Gastroesophageal sphincter (tissue), 4 donors: ENCODE data around the gene MAP3K12. TPM values are rescaled to one million over a fixed set of nuclear protein-coding genes. Genes with fewer than 3 reads are reported as not detected.

Experiments
- ATAC-seq: fragments of 150-250 bp; one replicate; pipeline ENCODE4 v1.9.1; 2016; ENCODE audit warnings: mild to moderate bottlenecking, moderate library complexity
- H3K27ac ChIP-seq, 4 donors: fragments of 200-600 bp; sonication (generic) in 3 of 4; 1 replicate in 3 of 4; 2 replicates in 1 of 4; pipeline ENCODE4 v1.5.1; 2016 to 2019
- H3K27me3 ChIP-seq: fragments of 200-600 bp; sonication (generic); one replicate; pipeline ENCODE4 v1.5.1; 2019
- H3K36me3 ChIP-seq, 2 donors: fragments of 200-600 bp; sonication (generic); one replicate each; pipeline ENCODE4 v1.5.1; 2019; ENCODE audit warnings: control low read depth in 1 of 2
- H3K4me1 ChIP-seq, 3 donors: fragments of 200-600 bp; sonication (generic); 1 replicate in 2 of 3; 2 replicates in 1 of 3; pipeline ENCODE4 v1.5.1; 2016 to 2019; ENCODE audit warnings: control low read depth in 2 of 3
- H3K4me3 ChIP-seq, 2 donors: fragments of 200-600 bp; sonication (generic); one replicate each; pipeline ENCODE4 v1.5.1; 2019; ENCODE audit warnings: mild to moderate bottlenecking in 1 of 2, moderate library complexity in 1 of 2
- H3K9me3 ChIP-seq, 3 donors: fragments of 200-600 bp; sonication (generic); one replicate each; pipeline ENCODE4 v1.5.1; 2017 to 2019; ENCODE audit warnings: control low read depth in 2 of 3
- CTCF ChIP-seq, 4 experiments: fragments of 200-600 bp in 2 of 4; fragments of 450-650 bp in 2 of 4; sonication (generic) in 1 of 4; IDR thresholded peaks; one replicate each; pipeline ENCODE4 v1.5.1; 2017 to 2019; ENCODE audit warnings: antibody characterized with exemption in 4 of 4, mild to moderate bottlenecking in 2 of 4, moderate library complexity in 2 of 4
- EP300 ChIP-seq: sonication (generic); formaldehyde crosslinking; IDR thresholded peaks from one replicate; pipeline ENCODE4 v1.6.1; 2017; ENCODE audit warnings: antibody characterized with exemption, mild to moderate bottlenecking
- POLR2A ChIP-seq, 2 donors: fragments of 450-650 bp; IDR thresholded peaks; one replicate each; pipeline ENCODE4 v1.6.1; 2017; ENCODE audit warnings: antibody characterized with exemption in 2 of 2, mild to moderate bottlenecking in 2 of 2, moderate library complexity in 1 of 2
- POLR2AphosphoS5 ChIP-seq: sonication (generic); formaldehyde crosslinking; IDR thresholded peaks from one replicate; pipeline ENCODE4 v1.6.1; 2017; ENCODE audit warnings: antibody characterized with exemption
- WGBS, 2 donors: methylation state at CpG; one replicate each; pipeline ENCODE4 v1.1.5; 2018; ENCODE audit warnings: low coverage in 1 of 2; 5-methylcytosine and 5-hydroxymethylcytosine counted together
- total RNA-seq, 4 donors: library from RNA; depleted of rRNA; stranded (reverse); fragments of >200 nt; gene quantifications; one replicate each; pipeline ENCODE4 v1.1.0, GENCODE V29; 2016

MAP3K12 gene
- total RNA-seq, 4 donors from 2014 or later: 14.8 to 41.9 (median 20.3) TPM

- 73 to 100% methylated on average over 4 to 6 of the region's 10 CpGs for WGBS, 2 donors
- ATAC-seq: no peak
- Histone ChIP-seq H3K27me3 (no peaks in the 10 kb centered on the region), H3K4me1 (peaks cover 0 to 45% (median 19%) of the 10 kb centered on the region in 3 donors), H3K27ac (peak overlapping the region in 3 of 4 donors; percentile 17 to 98 (median 94)), H3K4me3 (no peak overlapping the region), H3K9me3 (no peaks in the 10 kb centered on the region), H3K36me3 (peaks cover 0 to 48% of the 10 kb centered on the region in 2 donors)
- TF ChIP-seq EP300 (no peak), POLR2AphosphoS5 (no peak), CTCF (IDR thresholded peaks at IDR 0.05) (no peak), POLR2A (IDR thresholded peaks at IDR 0.05) (no peak)
Observed at GRCh38 chr12:53502983-53503728, 3.9 kb upstream of the MAP3K12 start.

GRCh38 chr12:53502331-53502730, 3.1 kb upstream of the MAP3K12 start:
- no peak for TF ChIP-seq EP300
- TF ChIP-seq CTCF (IDR thresholded peaks at IDR 0.05): no peak
- TF ChIP-seq POLR2A (IDR thresholded peaks at IDR 0.05): no peak
- no peak for TF ChIP-seq POLR2AphosphoS5
- peak overlapping the region in 1 of 2 donors; percentile 78 for H3K4me3 ChIP-seq
- H3K27me3 ChIP-seq: no peaks in the 10 kb centered on the region
- H3K36me3 ChIP-seq: peaks cover 0 to 42% of the 10 kb centered on the region in 2 donors
- H3K4me1 ChIP-seq: peaks cover 0 to 52% (median 19%) of the 10 kb centered on the region in 3 donors
- ATAC-seq: no peak
- peak overlapping the region in 3 of 4 donors; percentile 91 to 98 (median 94) for H3K27ac ChIP-seq
- 43 to 100% methylated on average over 1 to 9 of the region's 9 CpGs for WGBS, 2 donors
- H3K9me3 ChIP-seq: no peaks in the 10 kb centered on the region

GRCh38 chr12:53501615-53502181, 2.4 kb upstream of the MAP3K12 start:
- Histone ChIP-seq H3K27ac (peak overlapping the region; percentile 68 to 98 (median 92)), H3K4me1 (peaks cover 0 to 58% (median 19%) of the 10 kb centered on the region in 3 donors), H3K4me3 (peak overlapping the region; percentile 64 to 78), H3K36me3 (peaks cover 0 to 36% of the 10 kb centered on the region in 2 donors), H3K27me3 (no peaks in the 10 kb centered on the region), H3K9me3 (no peaks in the 10 kb centered on the region)
- no CpG with 5 or more reads among the region's 10 CpGs for WGBS, 2 donors
- ATAC-seq: no peak
- TF ChIP-seq EP300: no peak
- no peak for TF ChIP-seq POLR2A (IDR thresholded peaks at IDR 0.05)
- no peak for TF ChIP-seq CTCF (IDR thresholded peaks at IDR 0.05)
- no peak for TF ChIP-seq POLR2AphosphoS5

GRCh38 chr12:53500776-53501614, 1.7 kb upstream of the MAP3K12 start, which contains the start of gene TARBP2:
Gene TARBP2, plus strand, starts transcription at chr12:53501283. Its CDS starts 126 bp downstream, at chr12:53501409.
- TF ChIP-seq POLR2A (IDR thresholded peaks at IDR 0.05) (peak; percentile 60 to 71), CTCF (IDR thresholded peaks at IDR 0.05) (peak in 3 of 4 experiments; percentile 6 to 28 (median 21)), POLR2AphosphoS5 (peak; percentile 73), EP300 (no peak)
- 0% methylated on average over 2 to 17 of the region's 74 CpGs for WGBS, 2 donors
- no peaks in the 10 kb centered on the region for H3K9me3 ChIP-seq
- H3K4me1 ChIP-seq: peaks cover 0 to 65% (median 21%) of the 10 kb centered on the region in 3 donors
- no peaks in the 10 kb centered on the region for H3K27me3 ChIP-seq
- H3K36me3 ChIP-seq: peaks cover 0 to 29% of the 10 kb centered on the region in 2 donors
- peak; percentile 91 for ATAC-seq
- H3K27ac ChIP-seq: peak within 1 kb of the TSS; percentile 91 to 99 (median 96)
- H3K4me3 ChIP-seq: peak within 1 kb of the TSS; percentile 78 to 87
